ENCODE measurements around the gene SMOC2. TPM values are rescaled to one million over a fixed set of nuclear protein-coding genes. Genes with fewer than 3 reads are reported as not detected.
A peak's percentile ranks its signal among the peaks of the same experiment; 100 is the strongest.

Gene SMOC2
- total RNA-seq, 1 experiment from 2014 or later = not detected

GRCh38 chr6:168499045-168499650 lies 58.2 kb downstream of the SMOC2 start:
- H3K27ac ChIP-seq = no peak overlapping the region
- H3K4me1 ChIP-seq = no peaks in the 10 kb centered on the region
- peaks cover 11% of the 10 kb centered on the region; the same call in 1 of the 2 replicates for H3K27me3 ChIP-seq
- no peaks in the 10 kb centered on the region for H3K9me3 ChIP-seq (replicated peaks)
- H3K36me3 ChIP-seq = no peaks in the 10 kb centered on the region
- DNase-seq = no peak
- no peak overlapping the region for H3K4me3 ChIP-seq

DNA sequence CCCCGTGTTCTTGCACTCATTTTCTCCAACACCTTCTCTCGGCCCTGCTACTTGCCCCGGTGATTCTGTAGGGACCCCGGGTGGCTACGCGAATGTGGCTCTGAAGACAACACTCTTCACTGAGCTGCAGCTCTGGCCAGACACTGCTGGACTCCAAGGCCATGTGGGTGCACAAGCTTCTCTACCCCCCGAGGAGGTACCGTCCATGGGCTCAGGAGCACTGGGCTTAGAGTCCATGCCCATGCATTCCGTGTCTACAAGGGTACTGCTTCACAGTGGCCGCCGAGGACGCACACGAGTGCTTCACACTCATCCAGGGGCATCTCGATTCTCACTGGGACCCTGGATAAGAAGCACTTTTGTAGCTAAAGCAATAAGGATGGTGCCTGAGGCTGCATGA lies 59.5 kb downstream of the SMOC2 start:
- Histone ChIP-seq H3K4me3 (no peak overlapping the region), H3K27me3 (peaks cover 11% of the 10 kb centered on the region; the same call in 1 of the 2 replicates), H3K36me3 (no peaks in the 10 kb centered on the region), H3K9me3 (replicated peaks) (no peaks in the 10 kb centered on the region), H3K27ac (no peak overlapping the region), H3K4me1 (no peaks in the 10 kb centered on the region)
- no peak for DNase-seq

- Histone ChIP-seq H3K9me3 (replicated peaks) (no peaks in the 10 kb centered on the region), H3K4me1 (no peaks in the 10 kb centered on the region), H3K27ac (no peak overlapping the region), H3K4me3 (no peak overlapping the region), H3K27me3 (peaks cover 11% of the 10 kb centered on the region; the same call in 1 of the 2 replicates), H3K36me3 (no peaks in the 10 kb centered on the region)
- DNase-seq = no peak
Measured at GRCh38 chr6:168501561-168501960, 60.6 kb downstream of the SMOC2 start.

DNA sequence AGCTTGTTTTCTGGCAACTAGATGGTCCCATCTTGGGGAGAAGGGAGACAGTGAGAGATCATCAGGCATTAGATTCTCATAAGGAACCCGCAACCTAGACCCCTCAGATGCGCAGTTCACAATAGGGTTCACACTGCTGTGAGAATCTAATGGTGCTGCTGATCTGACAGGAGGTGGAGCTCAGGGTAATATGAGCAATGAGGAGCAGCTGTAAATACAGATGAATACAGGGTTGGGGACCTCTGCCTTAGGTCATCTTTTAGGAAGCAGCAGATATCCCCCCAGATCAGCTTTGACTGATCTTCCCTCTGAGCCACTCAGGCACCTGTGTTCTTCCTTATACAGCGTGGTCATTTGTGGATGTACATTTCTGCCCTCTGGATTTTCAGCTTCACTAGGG lies 63.4 kb downstream of the SMOC2 start:
- Histone ChIP-seq H3K27ac (no peak overlapping the region), H3K9me3 (replicated peaks) (no peaks in the 10 kb centered on the region), H3K4me3 (no peak overlapping the region), H3K27me3 (0 out of 2 replicates have a peak, but pooled peaks cover 5% of the 10 kb centered on the region), H3K4me1 (no peaks in the 10 kb centered on the region), H3K36me3 (no peaks in the 10 kb centered on the region)
- no peak for DNase-seq

DNA sequence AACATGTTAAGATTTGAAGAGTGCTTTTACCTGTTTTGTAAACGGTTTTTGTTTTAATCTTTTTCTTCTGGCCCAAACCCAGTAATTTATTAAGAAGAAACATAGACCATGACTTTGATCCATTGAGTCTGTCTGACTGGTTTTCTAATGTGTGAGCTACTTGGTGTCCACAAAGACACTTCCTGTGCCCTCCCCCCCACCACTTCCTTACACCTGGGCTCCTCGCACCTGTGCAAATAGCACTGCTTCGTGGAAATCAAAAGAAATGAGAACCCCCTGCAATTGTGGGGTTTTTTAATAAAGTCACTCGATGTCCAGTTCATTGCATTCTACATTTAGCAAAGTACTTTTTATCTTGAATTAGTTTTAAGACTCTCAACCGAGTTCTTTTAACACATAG lies 65.5 kb downstream of the SMOC2 start:
- DNase-seq = no peak
- Histone ChIP-seq H3K36me3 (no peaks in the 10 kb centered on the region), H3K27ac (no peak overlapping the region), H3K4me3 (no peak overlapping the region), H3K4me1 (no peaks in the 10 kb centered on the region), H3K27me3 (peaks cover 9% of the 10 kb centered on the region), H3K9me3 (replicated peaks) (no peaks in the 10 kb centered on the region)

GRCh38 chr6:168507297-168507696 lies 66.3 kb downstream of the SMOC2 start:
- H3K9me3 ChIP-seq (replicated peaks) = no peaks in the 10 kb centered on the region
- peaks cover 11% of the 10 kb centered on the region for H3K27me3 ChIP-seq
- no peaks in the 10 kb centered on the region for H3K4me1 ChIP-seq
- no peak overlapping the region for H3K27ac ChIP-seq
- no peaks in the 10 kb centered on the region for H3K36me3 ChIP-seq
- no peak for DNase-seq
- no peak overlapping the region for H3K4me3 ChIP-seq

DNA sequence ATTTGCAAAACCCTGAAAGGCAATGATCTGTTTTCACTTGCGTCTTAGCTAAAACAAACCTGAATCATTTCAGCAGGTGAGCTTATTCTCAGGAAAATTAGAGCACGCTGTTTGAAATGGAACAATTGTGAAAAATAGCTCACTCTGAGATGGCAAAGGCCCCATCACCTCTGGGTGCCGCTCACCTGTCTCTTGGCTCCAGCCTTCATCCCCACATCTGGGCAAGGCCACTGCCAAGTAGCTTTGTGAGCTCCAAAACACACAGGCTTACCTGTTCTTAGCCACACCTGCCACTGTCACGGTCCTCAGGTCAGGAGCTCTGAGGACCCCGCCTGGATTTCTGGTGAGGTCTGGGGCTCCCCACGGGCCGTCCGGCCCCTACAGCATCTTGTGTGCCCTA lies 66.7 kb downstream of the SMOC2 start:
- H3K9me3 ChIP-seq (replicated peaks) = no peaks in the 10 kb centered on the region

DNA sequence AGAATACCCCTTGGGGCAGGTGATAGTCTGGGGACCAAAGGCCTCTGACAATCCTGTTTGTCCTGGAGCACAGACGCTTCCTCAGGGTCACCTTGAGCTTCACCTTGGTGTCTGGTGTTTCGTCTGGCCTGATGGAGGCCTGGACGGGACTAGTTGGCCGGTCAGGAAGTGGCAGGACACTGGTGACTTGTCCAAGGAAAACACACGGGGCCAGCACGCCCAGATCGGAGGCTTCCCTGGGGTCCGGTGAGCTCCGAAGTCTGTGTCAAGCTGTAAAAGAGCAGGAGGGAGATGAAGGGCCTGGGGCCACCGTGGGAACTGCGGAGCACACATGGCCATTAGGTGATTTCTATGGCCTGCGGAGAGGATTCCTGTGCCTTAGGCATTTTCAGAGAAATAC lies 67.9 kb downstream of the SMOC2 start:
- Histone ChIP-seq H3K36me3 (no peaks in the 10 kb centered on the region), H3K9me3 (replicated peaks) (no peaks in the 10 kb centered on the region)

More for the DNA sequence above, 66.7 kb downstream of the SMOC2 start:
- H3K27me3 ChIP-seq = peaks cover 12% of the 10 kb centered on the region
- DNase-seq = no peak
- no peak overlapping the region for H3K27ac ChIP-seq
- H3K36me3 ChIP-seq = no peaks in the 10 kb centered on the region
- no peak overlapping the region for H3K4me3 ChIP-seq
- no peaks in the 10 kb centered on the region for H3K4me1 ChIP-seq

DNA sequence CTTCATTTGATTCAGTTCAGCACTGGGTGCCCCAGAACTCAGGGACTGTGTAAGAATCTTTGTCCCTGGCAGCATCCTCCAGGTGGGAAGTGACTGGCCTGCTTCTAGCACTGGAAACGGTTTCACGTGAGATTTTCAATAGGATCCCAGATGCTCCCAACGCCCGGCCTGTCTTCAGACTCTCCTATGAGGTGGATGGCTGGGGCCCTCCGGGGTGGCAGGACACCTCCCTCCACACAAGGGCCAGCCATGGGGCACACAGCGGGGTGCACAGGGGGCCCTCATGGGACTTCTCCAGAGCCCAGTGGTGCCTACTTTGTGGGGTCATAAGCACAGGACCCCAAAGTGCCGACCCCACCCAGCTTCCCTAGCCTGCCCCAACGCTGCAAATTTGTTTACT lies 72.8 kb downstream of the SMOC2 start:
- Histone ChIP-seq H3K27ac (no peak overlapping the region), H3K4me1 (peaks cover 4% of the 10 kb centered on the region; the same call in 1 of the 2 replicates), H3K4me3 (no peak overlapping the region), H3K27me3 (peaks cover 14% of the 10 kb centered on the region), H3K36me3 (no peaks in the 10 kb centered on the region), H3K9me3 (replicated peaks) (no peaks in the 10 kb centered on the region)
- DNase-seq = no peak

More for the DNA sequence above, 67.9 kb downstream of the SMOC2 start:
- H3K27ac ChIP-seq = no peak overlapping the region
- DNase-seq = no peak
- peaks cover 12% of the 10 kb centered on the region for H3K27me3 ChIP-seq
- no peaks in the 10 kb centered on the region; the same call in 1 of the 2 replicates for H3K4me1 ChIP-seq
- no peak overlapping the region for H3K4me3 ChIP-seq

GRCh38 chr6:168514216-168514615 lies 73.2 kb downstream of the SMOC2 start:
- DNase-seq = peak; percentile 57 to 65
- H3K4me3 ChIP-seq = no peak overlapping the region
- H3K27me3 ChIP-seq = peaks cover 14% of the 10 kb centered on the region
- H3K4me1 ChIP-seq = peaks cover 4% of the 10 kb centered on the region; the same call in 1 of the 2 replicates
- H3K36me3 ChIP-seq = no peaks in the 10 kb centered on the region
- no peaks in the 10 kb centered on the region for H3K9me3 ChIP-seq (replicated peaks)
- no peak overlapping the region for H3K27ac ChIP-seq

DNA sequence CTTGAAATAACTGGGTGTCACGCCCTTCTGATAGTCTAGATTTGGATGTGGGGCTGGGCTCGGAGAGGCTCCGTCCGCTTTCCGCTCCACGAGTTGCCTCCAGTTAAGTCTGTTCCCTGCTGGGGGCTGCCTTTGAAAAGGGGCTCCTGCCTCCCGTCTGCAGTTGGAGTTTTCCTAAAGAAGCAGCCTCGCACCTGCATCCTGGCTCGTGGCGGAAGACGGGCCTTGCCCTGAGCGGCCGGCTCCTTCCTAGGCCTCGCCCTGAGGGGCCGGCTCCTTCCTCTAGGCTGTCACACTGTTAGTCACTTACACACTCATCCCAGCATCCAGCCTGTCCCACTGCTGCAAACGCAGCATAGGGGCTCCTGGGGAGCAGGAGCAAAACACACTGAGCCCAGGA lies 74.4 kb downstream of the SMOC2 start:
- Histone ChIP-seq H3K4me1 (peaks cover 4% of the 10 kb centered on the region; the same call in 1 of the 2 replicates), H3K4me3 (no peak overlapping the region), H3K9me3 (replicated peaks) (no peaks in the 10 kb centered on the region), H3K27me3 (peaks cover 11% of the 10 kb centered on the region; the same call in 1 of the 2 replicates), H3K27ac (no peak overlapping the region), H3K36me3 (no peaks in the 10 kb centered on the region)
- DNase-seq = no peak

DNA sequence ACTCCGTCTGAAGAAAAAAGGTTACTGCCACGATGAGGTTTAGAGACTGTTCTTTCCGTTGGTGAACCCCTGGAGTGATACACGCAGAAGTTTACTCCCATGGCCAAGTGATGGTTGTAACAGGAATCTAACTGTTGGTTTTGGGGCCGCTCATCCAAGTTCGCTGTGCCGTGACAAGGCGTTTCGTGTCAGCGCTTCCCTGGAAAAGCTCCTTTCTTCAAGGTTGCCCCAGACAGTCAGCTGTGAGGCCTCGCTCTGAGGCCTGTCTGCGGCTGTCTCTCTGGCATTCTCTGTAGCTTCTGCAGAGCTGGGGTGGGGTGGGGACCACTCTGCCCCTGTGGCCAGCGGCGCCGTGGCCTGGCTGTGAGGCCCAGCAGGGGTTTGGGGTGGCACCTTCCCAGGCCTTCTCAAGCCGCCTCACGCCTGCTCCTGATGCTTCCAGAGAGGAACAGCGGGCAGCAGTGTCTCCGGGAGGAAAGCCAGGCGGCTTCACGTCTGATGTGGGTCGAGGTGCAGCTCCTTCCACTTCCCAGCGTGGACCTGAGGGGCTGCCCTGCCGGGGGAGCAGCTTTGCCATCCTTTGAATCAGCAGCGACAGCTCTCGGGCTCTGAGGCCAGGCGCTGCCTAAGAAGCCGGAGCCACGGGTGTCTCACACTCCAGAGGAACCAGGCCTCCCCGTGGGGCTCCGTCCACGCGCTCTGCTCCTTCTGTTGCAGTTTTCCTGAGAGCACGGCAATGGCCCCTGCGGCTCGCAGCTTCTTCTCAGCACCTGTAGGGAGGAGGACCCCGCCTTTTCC lies 76.2 kb downstream of the SMOC2 start:
- Histone ChIP-seq H3K4me1 (peaks cover 4% of the 10 kb centered on the region; the same call in 1 of the 2 replicates), H3K4me3 (no peak overlapping the region), H3K9me3 (replicated peaks) (no peaks in the 10 kb centered on the region), H3K27me3 (peaks cover 9% of the 10 kb centered on the region; the same call in 1 of the 2 replicates), H3K27ac (no peak overlapping the region), H3K36me3 (no peaks in the 10 kb centered on the region)
- DNase-seq = no peak

DNA sequence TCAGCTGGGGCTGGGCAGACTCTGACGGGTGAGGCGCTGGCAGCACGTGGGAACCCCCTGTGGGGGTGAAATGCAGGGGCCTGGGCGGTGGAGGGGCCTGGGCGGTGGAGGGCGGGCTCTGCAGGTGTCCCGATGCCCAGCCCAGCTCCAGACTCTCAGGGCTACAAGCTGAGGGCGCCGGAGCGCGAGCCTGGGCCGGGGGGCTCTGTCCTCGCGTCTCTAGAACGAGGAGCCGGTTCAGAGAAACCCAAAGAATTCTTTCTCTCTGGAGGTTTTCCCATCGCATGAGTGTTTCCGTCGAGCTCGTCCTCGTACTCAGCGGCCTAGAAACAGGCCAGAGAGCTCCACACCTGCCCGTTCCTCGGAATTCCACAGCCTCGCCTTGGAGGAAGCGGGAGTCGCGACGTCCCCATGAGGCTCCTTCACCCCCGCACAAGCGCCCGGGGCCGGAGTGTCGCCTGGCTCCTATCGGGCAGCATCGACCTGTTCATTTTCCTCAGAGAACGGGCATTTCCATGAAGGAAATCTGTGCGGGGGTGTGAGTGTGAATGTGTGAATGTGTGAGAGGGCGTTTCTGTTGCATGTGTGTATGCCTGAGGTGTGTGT lies 76.9 kb downstream of the SMOC2 start:
- H3K4me1 ChIP-seq = peaks cover 4% of the 10 kb centered on the region; the same call in 1 of the 2 replicates
- no peak overlapping the region for H3K4me3 ChIP-seq
- DNase-seq = no peak
- no peaks in the 10 kb centered on the region for H3K9me3 ChIP-seq (replicated peaks)
- H3K27ac ChIP-seq = no peak overlapping the region
- H3K36me3 ChIP-seq = no peaks in the 10 kb centered on the region
- H3K27me3 ChIP-seq = peaks cover 7% of the 10 kb centered on the region; the same call in 1 of the 2 replicates

DNA sequence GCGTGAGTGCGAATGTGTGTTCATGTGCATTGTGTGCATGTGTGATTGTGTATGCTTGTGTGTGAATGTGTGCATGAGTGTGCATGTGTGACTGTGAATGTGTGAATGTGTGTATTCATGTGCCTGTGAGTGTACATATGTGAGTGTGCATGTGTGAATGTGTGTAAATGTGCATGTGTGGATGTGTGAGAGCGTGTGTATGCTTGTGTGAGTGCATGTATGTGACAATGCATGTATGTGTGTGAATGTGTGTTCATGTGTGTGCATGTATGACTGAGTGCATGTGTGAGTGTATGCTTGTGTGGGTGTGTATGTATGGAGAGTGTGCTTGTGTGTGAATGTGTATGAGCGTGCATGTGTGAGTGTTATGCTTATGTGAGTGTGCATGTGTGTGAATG lies 77.4 kb downstream of the SMOC2 start:
- no peak for DNase-seq
- H3K9me3 ChIP-seq (replicated peaks) = no peaks in the 10 kb centered on the region
- H3K4me3 ChIP-seq = no peak overlapping the region
- no peak overlapping the region for H3K27ac ChIP-seq
- peaks cover 7% of the 10 kb centered on the region; the same call in 1 of the 2 replicates for H3K27me3 ChIP-seq
- no peaks in the 10 kb centered on the region for H3K36me3 ChIP-seq
- H3K4me1 ChIP-seq = peaks cover 4% of the 10 kb centered on the region; the same call in 1 of the 2 replicates

DNA sequence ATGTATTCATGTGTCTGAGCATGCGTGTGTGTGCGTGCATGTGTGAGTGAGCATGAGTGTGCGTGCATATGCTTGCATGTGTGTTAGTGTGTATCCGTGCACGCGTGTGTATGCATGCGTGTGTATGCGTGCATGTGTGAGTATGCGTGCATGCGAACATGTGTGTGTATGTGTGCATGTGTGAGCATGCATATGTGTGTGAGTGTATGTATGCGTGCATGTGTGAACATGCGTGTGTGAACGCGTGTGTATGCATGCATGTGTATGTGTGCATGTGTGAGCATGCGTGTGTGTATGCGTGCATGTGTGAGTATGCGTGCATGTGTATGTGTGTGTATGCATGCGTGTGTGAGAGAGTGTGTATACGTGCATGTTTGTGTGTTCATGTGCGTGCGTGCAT lies 77.9 kb downstream of the SMOC2 start:
- Histone ChIP-seq H3K4me1 (peaks cover 4% of the 10 kb centered on the region; the same call in 1 of the 2 replicates), H3K27ac (no peak overlapping the region), H3K4me3 (no peak overlapping the region), H3K27me3 (peaks cover 7% of the 10 kb centered on the region; the same call in 1 of the 2 replicates), H3K9me3 (replicated peaks) (no peaks in the 10 kb centered on the region), H3K36me3 (no peaks in the 10 kb centered on the region)
- no peak for DNase-seq

All from SJCRH30 (cell line).